ENCODE results near the gene METTL22. TPM values are rescaled to one million over a fixed set of nuclear protein-coding genes. Genes with fewer than 3 reads are reported as not detected.

METTL22 gene
- total RNA-seq, 1 experiment from 2014 or later, result 43.7 TPM

DNA sequence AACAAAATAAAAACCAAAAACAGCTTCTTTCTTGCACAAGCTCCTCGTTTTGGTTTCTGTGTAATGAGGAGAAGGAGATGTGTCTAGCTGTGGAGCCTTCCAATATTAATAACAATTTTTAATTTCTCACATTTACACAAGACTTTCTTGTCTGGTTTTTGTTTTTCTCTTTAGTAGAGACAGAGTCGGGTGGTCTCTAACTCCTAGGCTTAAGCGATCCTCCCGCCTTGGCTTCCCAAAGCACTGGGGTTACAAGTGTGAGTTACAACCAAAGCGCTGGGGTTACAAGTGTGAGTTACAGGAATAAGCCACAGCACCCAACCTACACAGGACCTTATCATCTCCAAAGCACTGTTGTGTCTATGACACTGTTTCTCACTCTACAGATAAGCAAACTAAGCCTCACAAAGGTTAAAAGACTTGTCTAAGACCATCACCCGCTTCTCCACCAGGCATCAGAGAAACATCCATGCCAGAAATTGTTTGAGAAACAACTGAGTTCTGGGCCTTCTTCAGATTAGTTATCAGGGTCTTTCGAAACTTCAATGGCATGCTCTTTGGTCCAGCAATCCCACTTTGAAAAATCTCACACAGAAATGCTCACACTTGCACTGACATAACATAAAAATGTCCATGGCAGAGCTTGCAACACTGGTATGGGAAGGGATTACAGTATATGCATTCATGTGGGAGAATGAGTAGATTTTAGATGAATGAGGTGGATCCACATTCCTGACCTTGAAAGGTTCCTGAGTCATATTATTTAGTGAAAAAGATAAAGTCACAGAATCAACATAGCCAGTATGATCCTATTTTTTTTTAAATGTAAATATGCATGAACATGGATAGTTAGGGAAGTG, 56.8 kb downstream of the METTL22 start:
- no peak for DNase-seq
- H3K4me3 ChIP-seq (ENCODE audit: insufficient read depth, low read depth, low read length), result no peak overlapping the region
- H3K27me3 ChIP-seq (ENCODE audit: control insufficient read depth, insufficient read depth, low read length), result peaks cover 20% of the 10 kb centered on the region
- H3K36me3 ChIP-seq (replicated peaks; ENCODE audit: control insufficient read depth, insufficient read depth, low read length), result no peaks in the 10 kb centered on the region

- peaks cover 16% of the 10 kb centered on the region for H3K27me3 ChIP-seq (ENCODE audit: control insufficient read depth, insufficient read depth, low read length)
- no peak overlapping the region for H3K4me3 ChIP-seq (ENCODE audit: insufficient read depth, low read depth, low read length)
- DNase-seq, result no peak
Observed at GRCh38 chr16:8679151-8679550, 57.7 kb downstream of the METTL22 start.

GRCh38 chr16:8682551-8683259, 61.2 kb downstream of the METTL22 start:
- no peak for DNase-seq
- H3K4me3 ChIP-seq (ENCODE audit: insufficient read depth, low read depth, low read length), result no peak overlapping the region
- H3K27me3 ChIP-seq (ENCODE audit: control insufficient read depth, insufficient read depth, low read length), result no peaks in the 10 kb centered on the region
- H3K36me3 ChIP-seq (replicated peaks; ENCODE audit: control insufficient read depth, insufficient read depth, low read length), result no peaks in the 10 kb centered on the region

More at GRCh38 chr16:8679151-8679550, 57.7 kb downstream of the METTL22 start:
- H3K36me3 ChIP-seq (replicated peaks; ENCODE audit: control insufficient read depth, insufficient read depth, low read length), result no peaks in the 10 kb centered on the region

- H3K27me3 ChIP-seq (ENCODE audit: control insufficient read depth, insufficient read depth, low read length), result no peaks in the 10 kb centered on the region
- no peak overlapping the region for H3K4me3 ChIP-seq (ENCODE audit: insufficient read depth, low read depth, low read length)
- no peaks in the 10 kb centered on the region for H3K36me3 ChIP-seq (replicated peaks; ENCODE audit: control insufficient read depth, insufficient read depth, low read length)
- DNase-seq, result no peak
Observed at GRCh38 chr16:8683640-8684039, 62.1 kb downstream of the METTL22 start.

GRCh38 chr16:8685617-8686016, 64.1 kb downstream of the METTL22 start:
- H3K36me3 ChIP-seq (replicated peaks; ENCODE audit: control insufficient read depth, insufficient read depth, low read length), result no peaks in the 10 kb centered on the region
- DNase-seq, result no peak

GRCh38 chr16:8686031-8686621, 64.6 kb downstream of the METTL22 start:
- no peaks in the 10 kb centered on the region for H3K36me3 ChIP-seq (replicated peaks; ENCODE audit: control insufficient read depth, insufficient read depth, low read length)
- H3K27me3 ChIP-seq (ENCODE audit: control insufficient read depth, insufficient read depth, low read length), result no peaks in the 10 kb centered on the region
- DNase-seq, result no peak
- H3K4me3 ChIP-seq (ENCODE audit: insufficient read depth, low read depth, low read length), result no peak overlapping the region

More at GRCh38 chr16:8685617-8686016, 64.1 kb downstream of the METTL22 start:
- Histone ChIP-seq H3K4me3 (ENCODE audit: insufficient read depth, low read depth, low read length) (no peak overlapping the region), H3K27me3 (ENCODE audit: control insufficient read depth, insufficient read depth, low read length) (no peaks in the 10 kb centered on the region)

- Histone ChIP-seq H3K27me3 (ENCODE audit: control insufficient read depth, insufficient read depth, low read length) (no peaks in the 10 kb centered on the region), H3K36me3 (replicated peaks; ENCODE audit: control insufficient read depth, insufficient read depth, low read length) (no peaks in the 10 kb centered on the region), H3K4me3 (ENCODE audit: insufficient read depth, low read depth, low read length) (no peak overlapping the region)
- DNase-seq, result no peak
Observed at GRCh38 chr16:8686879-8687278, 65.4 kb downstream of the METTL22 start.

- Histone ChIP-seq H3K36me3 (replicated peaks; ENCODE audit: control insufficient read depth, insufficient read depth, low read length) (no peaks in the 10 kb centered on the region), H3K4me3 (ENCODE audit: insufficient read depth, low read depth, low read length) (no peak overlapping the region), H3K27me3 (ENCODE audit: control insufficient read depth, insufficient read depth, low read length) (no peaks in the 10 kb centered on the region)
- DNase-seq, result no peak
Observed at GRCh38 chr16:8689686-8690085, 68.2 kb downstream of the METTL22 start.

- H3K27me3 ChIP-seq (ENCODE audit: control insufficient read depth, insufficient read depth, low read length), result no peaks in the 10 kb centered on the region
- H3K4me3 ChIP-seq (ENCODE audit: insufficient read depth, low read depth, low read length), result no peak overlapping the region
- no peaks in the 10 kb centered on the region for H3K36me3 ChIP-seq (replicated peaks; ENCODE audit: control insufficient read depth, insufficient read depth, low read length)
- DNase-seq, result no peak
Observed at GRCh38 chr16:8691728-8692127, 70.2 kb downstream of the METTL22 start.

DNA sequence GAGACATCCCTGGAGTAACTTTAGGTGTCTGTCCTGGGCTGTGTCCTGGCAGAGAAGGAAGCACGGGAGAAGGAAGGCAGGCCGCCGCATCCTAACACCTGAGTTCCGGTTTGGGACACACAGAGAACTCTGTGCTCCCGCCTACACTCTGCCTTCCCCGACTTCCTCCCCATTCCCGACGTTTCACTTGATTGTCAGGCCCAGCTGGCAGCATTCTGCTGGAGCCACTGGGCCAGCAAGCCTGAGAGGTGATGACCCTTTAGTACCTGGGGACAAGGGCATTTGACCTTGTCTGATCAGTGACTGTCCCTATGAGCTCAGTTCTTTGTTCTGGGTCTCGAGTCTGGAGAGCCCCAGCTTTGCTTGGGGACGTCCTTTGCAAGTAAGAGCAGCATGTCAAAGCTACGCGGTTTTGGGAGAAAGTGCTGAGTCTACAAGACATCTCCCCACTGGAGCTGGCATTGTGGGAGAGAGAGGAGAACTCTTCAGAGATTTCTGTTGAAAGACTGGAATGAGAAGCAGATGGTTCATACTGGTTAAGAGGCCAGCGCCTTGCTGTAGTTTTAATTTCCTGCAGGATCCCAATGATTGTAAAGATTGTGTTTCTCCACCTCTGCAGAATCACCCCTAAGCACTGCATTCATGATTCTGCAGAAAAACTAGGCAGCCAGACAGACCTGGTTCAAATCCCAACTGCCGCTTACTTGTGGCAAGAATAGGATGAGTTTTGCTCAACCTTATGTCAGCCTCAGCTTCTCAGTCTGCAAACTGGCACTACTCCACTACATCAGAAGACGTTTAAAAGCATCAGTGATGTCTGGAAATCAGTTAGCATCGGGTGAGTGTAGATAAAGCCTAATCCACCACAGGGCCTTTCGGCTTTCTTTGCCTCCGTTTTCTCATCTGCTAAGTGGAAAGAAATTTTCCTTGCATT, 73.6 kb downstream of the METTL22 start:
- H3K4me3 ChIP-seq (ENCODE audit: insufficient read depth, low read depth, low read length), result no peak overlapping the region
- no peak for DNase-seq
- no peaks in the 10 kb centered on the region for H3K27me3 ChIP-seq (ENCODE audit: control insufficient read depth, insufficient read depth, low read length)
- H3K36me3 ChIP-seq (replicated peaks; ENCODE audit: control insufficient read depth, insufficient read depth, low read length), result no peaks in the 10 kb centered on the region

DNA sequence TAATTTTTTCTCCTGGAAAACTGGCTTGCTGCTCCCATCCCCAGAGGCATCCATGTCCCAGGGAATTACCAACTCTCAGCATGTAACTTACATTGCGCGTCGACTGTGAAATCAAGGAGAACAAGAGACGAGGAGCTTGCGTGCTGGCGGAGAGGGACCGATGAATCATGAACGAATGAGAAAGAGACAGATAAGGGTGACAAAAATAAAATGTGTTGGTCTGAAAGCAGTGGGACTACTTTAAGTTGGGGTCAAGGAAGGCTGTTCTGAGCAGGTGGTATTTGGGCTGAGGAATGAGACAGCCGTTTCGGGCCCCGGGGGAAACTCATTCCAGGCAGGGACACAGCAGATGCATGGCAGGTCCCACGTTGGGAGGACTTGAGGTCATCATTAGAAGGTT, 75.4 kb downstream of the METTL22 start:
- no peaks in the 10 kb centered on the region for H3K27me3 ChIP-seq (ENCODE audit: control insufficient read depth, insufficient read depth, low read length)
- no peak overlapping the region for H3K4me3 ChIP-seq (ENCODE audit: insufficient read depth, low read depth, low read length)
- H3K36me3 ChIP-seq (replicated peaks; ENCODE audit: control insufficient read depth, insufficient read depth, low read length), result no peaks in the 10 kb centered on the region
- DNase-seq, result no peak

DNA sequence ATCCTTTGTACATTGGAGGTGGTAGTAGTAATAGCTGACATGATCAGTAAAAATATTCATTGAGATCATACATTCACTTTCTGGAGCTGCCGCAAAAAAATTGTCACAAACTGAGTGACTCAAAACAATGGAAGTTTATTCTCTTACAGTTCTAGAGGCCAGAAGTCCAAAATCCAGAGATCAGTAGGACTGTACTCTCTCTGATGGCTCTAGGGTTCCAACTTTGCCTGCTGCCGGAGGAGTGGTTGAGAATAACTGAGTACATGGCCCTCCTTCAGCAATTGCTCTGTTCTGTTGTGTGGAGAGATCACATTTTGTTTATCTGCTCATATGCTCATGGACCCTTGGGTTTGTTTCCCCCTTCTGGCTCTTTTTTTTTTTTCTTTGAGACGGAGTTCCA, 76.5 kb downstream of the METTL22 start:
- no peak overlapping the region for H3K4me3 ChIP-seq (ENCODE audit: insufficient read depth, low read depth, low read length)
- no peak for DNase-seq
- H3K36me3 ChIP-seq (replicated peaks; ENCODE audit: control insufficient read depth, insufficient read depth, low read length), result no peaks in the 10 kb centered on the region
- no peaks in the 10 kb centered on the region for H3K27me3 ChIP-seq (ENCODE audit: control insufficient read depth, insufficient read depth, low read length)

All from H7 (cell line).